ENCODE data around the gene SLC9A9. TPM values are rescaled to one million over a fixed set of nuclear protein-coding genes. Genes with fewer than 3 reads are reported as not detected.
"Not testable (repeated sequence)": the region's sequence is repeated elsewhere in the genome, so short reads cannot be mapped to it uniquely, and the experiment has no call there.

Gene SLC9A9
- total RNA-seq, 3 donors from 2014 or later (not counting 1 experiment from before 2014, with no cell fraction given): 24.0 to 29.1 (median 27.2) TPM

DNA sequence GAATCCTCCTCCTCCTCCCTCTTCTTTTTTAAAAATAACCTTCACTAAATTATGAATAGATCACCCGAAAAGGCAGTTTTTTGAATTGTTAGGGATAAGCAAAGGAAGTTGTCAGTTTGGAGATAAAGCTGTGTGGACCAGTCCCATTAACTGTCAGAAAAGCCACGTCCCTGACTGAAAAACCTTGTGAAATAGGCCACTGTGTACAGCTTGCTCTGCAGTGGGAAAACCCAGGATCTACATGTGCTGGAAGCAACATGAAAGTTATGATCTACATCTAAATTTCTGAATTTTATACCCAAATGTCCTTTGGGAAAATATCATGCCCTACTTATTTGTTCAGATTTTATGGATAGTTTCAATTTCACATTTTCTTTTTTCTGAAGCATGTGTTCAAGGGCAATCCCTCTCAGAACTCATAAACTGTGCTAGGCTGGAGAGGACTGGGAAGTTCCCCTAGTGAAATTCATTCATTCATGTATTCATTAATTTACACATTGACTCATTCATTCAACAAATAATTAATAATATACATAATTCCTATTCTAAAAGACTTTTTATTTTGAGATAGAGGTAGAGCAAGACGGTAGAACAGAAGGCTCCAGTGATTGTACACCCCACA lies 149.5 kb downstream of the SLC9A9 start:
- H3K4me1 ChIP-seq (ENCODE audit: control insufficient read depth, insufficient read depth, low read length): no peaks in the 10 kb centered on the region
- H3K9me3 ChIP-seq (ENCODE audit: control insufficient read depth, insufficient read depth, low read length): no peaks in the 10 kb centered on the region
- no peaks in the 10 kb centered on the region for H3K36me3 Mint-ChIP-seq
- no peaks in the 10 kb centered on the region for H3K36me3 ChIP-seq (ENCODE audit: control insufficient read depth, insufficient read depth, low read length)
- no peaks in the 10 kb centered on the region for H3K27me3 ChIP-seq (ENCODE audit: control insufficient read depth, insufficient read depth, low read length)
- H3K9me3 Mint-ChIP-seq: no peaks in the 10 kb centered on the region
- no peaks in the 10 kb centered on the region for H3K4me1 Mint-ChIP-seq
- no peak overlapping the region for H3K27ac Mint-ChIP-seq
- no peak overlapping the region for H3K4me3 Mint-ChIP-seq
- ATAC-seq (no peak), DNase-seq (no peak)
- H3K27me3 Mint-ChIP-seq (ENCODE audit: low read depth in 2 of 2): no peaks in the 10 kb centered on the region
- TF ChIP-seq, protein P1, sequence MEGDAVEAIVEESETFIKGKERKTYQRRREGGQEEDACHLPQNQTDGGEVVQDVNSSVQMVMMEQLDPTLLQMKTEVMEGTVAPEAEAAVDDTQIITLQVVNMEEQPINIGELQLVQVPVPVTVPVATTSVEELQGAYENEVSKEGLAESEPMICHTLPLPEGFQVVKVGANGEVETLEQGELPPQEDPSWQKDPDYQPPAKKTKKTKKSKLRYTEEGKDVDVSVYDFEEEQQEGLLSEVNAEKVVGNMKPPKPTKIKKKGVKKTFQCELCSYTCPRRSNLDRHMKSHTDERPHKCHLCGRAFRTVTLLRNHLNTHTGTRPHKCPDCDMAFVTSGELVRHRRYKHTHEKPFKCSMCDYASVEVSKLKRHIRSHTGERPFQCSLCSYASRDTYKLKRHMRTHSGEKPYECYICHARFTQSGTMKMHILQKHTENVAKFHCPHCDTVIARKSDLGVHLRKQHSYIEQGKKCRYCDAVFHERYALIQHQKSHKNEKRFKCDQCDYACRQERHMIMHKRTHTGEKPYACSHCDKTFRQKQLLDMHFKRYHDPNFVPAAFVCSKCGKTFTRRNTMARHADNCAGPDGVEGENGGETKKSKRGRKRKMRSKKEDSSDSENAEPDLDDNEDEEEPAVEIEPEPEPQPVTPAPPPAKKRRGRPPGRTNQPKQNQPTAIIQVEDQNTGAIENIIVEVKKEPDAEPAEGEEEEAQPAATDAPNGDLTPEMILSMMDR (IDR thresholded peaks at IDR 0.05): no peak
- no peak overlapping the region for H3K27ac ChIP-seq (ENCODE audit: low read length)
- H3K4me3 ChIP-seq (ENCODE audit: low read length): no peak overlapping the region
- WGBS (ENCODE audit: insufficient coverage): 67% methylated on average over 2 of the region's 3 CpGs
- intact Hi-C loops (cut with micrococcal nuclease): no loop called here

DNA sequence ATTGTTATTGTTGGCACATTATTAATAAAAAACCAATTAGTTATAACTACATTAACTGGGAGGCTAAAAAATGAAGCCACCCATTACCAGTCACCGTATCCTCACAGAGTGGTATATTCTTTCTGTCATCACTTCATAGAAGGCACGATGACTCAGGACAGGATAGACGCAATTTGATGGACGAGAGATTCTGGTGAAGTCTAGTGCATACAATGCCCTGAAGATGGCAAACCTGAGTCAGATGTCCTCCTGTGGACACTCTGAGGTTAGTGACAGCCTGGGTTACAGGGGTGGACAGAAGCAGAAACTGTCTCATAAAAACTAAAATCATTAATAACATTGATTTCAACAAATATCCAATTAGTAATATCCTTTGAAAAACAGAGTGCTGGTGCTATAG lies 150.3 kb downstream of the SLC9A9 start:
- intact Hi-C loops (cut with micrococcal nuclease): no loop called here
- 100% methylated on average over 4 of the region's 4 CpGs for WGBS (ENCODE audit: insufficient coverage)
- H3K9me3 Mint-ChIP-seq: no peaks in the 10 kb centered on the region
- H3K36me3 ChIP-seq (ENCODE audit: control insufficient read depth, insufficient read depth, low read length): no peaks in the 10 kb centered on the region
- ATAC-seq (no peak), DNase-seq (no peak)
- H3K4me1 ChIP-seq (ENCODE audit: control insufficient read depth, insufficient read depth, low read length): no peaks in the 10 kb centered on the region
- H3K27ac ChIP-seq (ENCODE audit: low read length): no peak overlapping the region
- TF ChIP-seq, protein P1 (IDR thresholded peaks at IDR 0.05): no peak
- no peak overlapping the region for H3K27ac Mint-ChIP-seq
- H3K4me1 Mint-ChIP-seq: no peaks in the 10 kb centered on the region
- H3K27me3 ChIP-seq (ENCODE audit: control insufficient read depth, insufficient read depth, low read length): no peaks in the 10 kb centered on the region
- H3K27me3 Mint-ChIP-seq (ENCODE audit: low read depth in 2 of 2): no peaks in the 10 kb centered on the region
- H3K4me3 Mint-ChIP-seq: no peak overlapping the region
- H3K9me3 ChIP-seq (ENCODE audit: control insufficient read depth, insufficient read depth, low read length): no peaks in the 10 kb centered on the region
- no peak overlapping the region for H3K4me3 ChIP-seq (ENCODE audit: low read length)
- no peaks in the 10 kb centered on the region for H3K36me3 Mint-ChIP-seq

DNA sequence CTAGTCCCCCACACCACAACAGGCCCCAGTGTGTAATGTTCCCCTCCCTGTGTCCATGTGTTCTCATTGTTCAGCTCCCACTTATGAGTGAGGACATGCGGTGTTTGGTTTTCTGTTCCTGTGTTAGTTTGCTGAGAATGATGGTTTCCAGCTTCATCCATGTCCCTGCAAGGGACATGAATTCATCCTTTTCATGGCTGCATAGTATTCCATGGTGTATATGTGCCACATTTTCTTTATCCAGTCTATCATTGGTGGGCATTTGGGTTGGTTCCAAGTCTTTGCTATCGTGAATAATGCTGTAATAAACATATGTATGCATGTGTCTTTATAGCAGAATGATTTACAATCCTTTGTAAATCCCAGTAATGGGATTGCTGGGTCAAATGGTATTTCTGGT lies 152.9 kb downstream of the SLC9A9 start:
- H3K4me3 ChIP-seq (ENCODE audit: low read length); H3K27ac ChIP-seq (ENCODE audit: low read length); H3K27ac Mint-ChIP-seq; H3K4me3 Mint-ChIP-seq; H3K9me3 ChIP-seq (ENCODE audit: control insufficient read depth, insufficient read depth, low read length); H3K4me1 ChIP-seq (ENCODE audit: control insufficient read depth, insufficient read depth, low read length); H3K9me3 Mint-ChIP-seq; H3K36me3 Mint-ChIP-seq; H3K27me3 ChIP-seq (ENCODE audit: control insufficient read depth, insufficient read depth, low read length); H3K4me1 Mint-ChIP-seq; H3K36me3 ChIP-seq (ENCODE audit: control insufficient read depth, insufficient read depth, low read length); intact Hi-C loops (cut with micrococcal nuclease); H3K27me3 Mint-ChIP-seq (ENCODE audit: low read depth in 2 of 2); ATAC-seq; DNase-seq: not testable (repeated sequence)
- 100% methylated on average over 1 of the region's 2 CpGs for WGBS (ENCODE audit: insufficient coverage)

DNA sequence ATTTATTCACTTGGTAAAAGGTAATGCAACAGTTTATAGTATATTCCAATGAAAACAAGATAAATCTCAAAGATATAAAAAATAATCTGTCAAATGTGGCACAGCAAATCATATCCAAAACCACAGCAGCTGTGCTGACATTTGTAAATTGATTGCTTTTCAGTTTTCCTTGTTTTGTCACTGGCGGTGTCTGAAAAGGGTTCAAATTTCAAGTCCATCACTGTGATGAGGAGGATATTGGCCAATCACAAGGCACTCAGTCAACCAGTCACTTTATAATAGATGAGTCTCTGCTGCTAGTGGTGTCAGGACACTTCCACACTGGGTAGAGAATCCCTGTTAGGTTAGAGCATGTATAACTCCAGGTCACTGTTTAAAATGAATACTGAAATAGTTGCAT lies 154.8 kb downstream of the SLC9A9 start:
- 92% methylated on average over 1 of the region's 1 CpG for WGBS (ENCODE audit: insufficient coverage)
- H3K27me3 ChIP-seq (ENCODE audit: control insufficient read depth, insufficient read depth, low read length): no peaks in the 10 kb centered on the region
- intact Hi-C loops (cut with micrococcal nuclease): no loop called here
- H3K4me1 Mint-ChIP-seq: no peaks in the 10 kb centered on the region
- no peak for DNase-seq
- no peaks in the 10 kb centered on the region for H3K9me3 ChIP-seq (ENCODE audit: control insufficient read depth, insufficient read depth, low read length)
- no peaks in the 10 kb centered on the region for H3K36me3 ChIP-seq (ENCODE audit: control insufficient read depth, insufficient read depth, low read length)
- H3K9me3 Mint-ChIP-seq: no peaks in the 10 kb centered on the region
- no peak overlapping the region for H3K27ac Mint-ChIP-seq
- H3K4me1 ChIP-seq (ENCODE audit: control insufficient read depth, insufficient read depth, low read length): no peaks in the 10 kb centered on the region
- H3K36me3 Mint-ChIP-seq: no peaks in the 10 kb centered on the region
- H3K4me3 Mint-ChIP-seq: no peak overlapping the region
- no peak for ATAC-seq
- no peak overlapping the region for H3K4me3 ChIP-seq (ENCODE audit: low read length)
- no peak overlapping the region for H3K27ac ChIP-seq (ENCODE audit: low read length)
- TF ChIP-seq, protein P1 (IDR thresholded peaks at IDR 0.05): no peak
- H3K27me3 Mint-ChIP-seq (ENCODE audit: low read depth in 2 of 2): no peaks in the 10 kb centered on the region

Data from natural killer cell (primary cell).